ENCODE data around the gene ITPK1. TPM values are rescaled to one million over a fixed set of nuclear protein-coding genes. Genes with fewer than 3 reads are reported as not detected.

Gene ITPK1
- total RNA-seq, 1 donor from 2014 or later = 30.5 TPM

GRCh38 chr14:93035917-93036651, 79.6 kb downstream of the ITPK1 start:
- H3K4me3 Mint-ChIP-seq = no peak overlapping the region
- no peak overlapping the region for H3K27ac Mint-ChIP-seq
- no peaks in the 10 kb centered on the region for H3K9me3 Mint-ChIP-seq
- H3K4me1 Mint-ChIP-seq = peaks cover 22% of the 10 kb centered on the region
- no peak for TF ChIP-seq CTCF (IDR thresholded peaks at IDR 0.05; ENCODE audit: unreplicated experiment)
- no peak for DNase-seq (ENCODE audit: low spot score in 2 of 2, unreplicated experiment in 2 of 2)
- H3K36me3 Mint-ChIP-seq = no peaks in the 10 kb centered on the region
- H3K27me3 Mint-ChIP-seq (ENCODE audit: low read depth) = no peaks in the 10 kb centered on the region

- no peaks in the 10 kb centered on the region for H3K9me3 Mint-ChIP-seq
- H3K4me3 Mint-ChIP-seq = no peak overlapping the region
- H3K4me1 Mint-ChIP-seq = peaks cover 22% of the 10 kb centered on the region
- H3K27ac Mint-ChIP-seq = no peak overlapping the region
- TF ChIP-seq CTCF (IDR thresholded peaks at IDR 0.05; ENCODE audit: unreplicated experiment) = no peak
- DNase-seq (ENCODE audit: low spot score in 2 of 2, unreplicated experiment in 2 of 2) = no peak
- no peaks in the 10 kb centered on the region for H3K27me3 Mint-ChIP-seq (ENCODE audit: low read depth)
- no peaks in the 10 kb centered on the region for H3K36me3 Mint-ChIP-seq
These were observed 80.2 kb downstream of the ITPK1 start for GRCh38 chr14:93035585-93035916.

- Mint-ChIP-seq H3K27ac (no peak overlapping the region), H3K4me3 (no peak overlapping the region), H3K4me1 (peaks cover 22% of the 10 kb centered on the region), H3K36me3 (no peaks in the 10 kb centered on the region), H3K9me3 (no peaks in the 10 kb centered on the region), H3K27me3 (ENCODE audit: low read depth) (no peaks in the 10 kb centered on the region)
- no peak for TF ChIP-seq CTCF (IDR thresholded peaks at IDR 0.05; ENCODE audit: unreplicated experiment)
- DNase-seq (ENCODE audit: low spot score in 2 of 2, unreplicated experiment in 2 of 2) = no peak
These were observed 81.1 kb downstream of the ITPK1 start for GRCh38 chr14:93034671-93034994.

- TF ChIP-seq CTCF (IDR thresholded peaks at IDR 0.05; ENCODE audit: unreplicated experiment) = no peak
- Mint-ChIP-seq H3K9me3 (no peaks in the 10 kb centered on the region), H3K4me3 (no peak overlapping the region), H3K36me3 (no peaks in the 10 kb centered on the region), H3K4me1 (peaks cover 22% of the 10 kb centered on the region), H3K27ac (no peak overlapping the region), H3K27me3 (ENCODE audit: low read depth) (no peaks in the 10 kb centered on the region)
- no peak for DNase-seq (ENCODE audit: low spot score in 2 of 2, unreplicated experiment in 2 of 2)
These were observed 81.6 kb downstream of the ITPK1 start for GRCh38 chr14:93033983-93034670.

DNA sequence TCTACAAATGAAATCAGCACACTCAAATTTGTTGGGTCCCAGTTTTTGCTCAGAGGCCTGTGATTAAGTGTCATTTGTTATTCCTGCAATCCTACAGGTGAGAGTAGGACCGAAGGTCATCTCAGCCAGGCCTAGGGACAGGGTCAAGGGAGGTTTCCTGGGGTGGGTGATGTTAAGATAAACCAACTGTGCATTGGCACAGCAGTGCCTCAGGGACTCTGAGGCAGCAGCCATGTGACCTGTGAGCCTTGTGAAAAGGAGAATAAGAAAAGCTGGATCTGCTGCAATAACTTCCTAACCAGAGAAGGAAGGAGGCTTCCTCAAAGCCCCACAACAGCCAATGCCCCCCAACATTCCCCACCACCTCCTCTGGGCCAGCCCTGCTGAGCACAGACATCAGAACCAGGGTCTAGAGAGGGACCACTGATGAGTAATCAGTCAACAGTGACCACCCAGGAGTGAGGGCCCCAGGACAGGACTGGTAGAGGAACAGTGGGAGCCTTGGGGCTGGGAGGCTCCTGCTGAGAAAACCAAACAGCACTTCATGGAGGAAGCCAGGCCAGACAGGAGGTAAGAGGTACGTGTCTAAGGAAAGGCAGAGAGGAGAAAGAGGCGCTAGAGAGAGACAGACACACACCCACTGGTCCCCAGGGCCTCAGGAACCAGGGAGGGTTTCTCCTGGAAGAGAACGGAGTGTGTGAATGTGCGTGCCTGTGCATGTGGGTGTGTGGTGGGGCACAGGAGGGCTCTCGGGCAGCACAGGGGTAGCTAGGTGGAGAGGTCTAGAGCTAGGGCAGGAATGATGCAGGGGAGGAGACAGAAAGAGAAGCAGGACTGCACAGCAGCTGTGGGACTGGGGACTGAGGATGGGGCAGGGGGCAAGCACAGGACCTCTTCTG, 82.4 kb downstream of the ITPK1 start:
- H3K27ac Mint-ChIP-seq = no peak overlapping the region
- peaks cover 22% of the 10 kb centered on the region for H3K4me1 Mint-ChIP-seq
- no peak for TF ChIP-seq CTCF (IDR thresholded peaks at IDR 0.05; ENCODE audit: unreplicated experiment)
- H3K27me3 Mint-ChIP-seq (ENCODE audit: low read depth) = no peaks in the 10 kb centered on the region
- no peak for DNase-seq (ENCODE audit: low spot score in 2 of 2, unreplicated experiment in 2 of 2)
- H3K36me3 Mint-ChIP-seq = no peaks in the 10 kb centered on the region
- no peaks in the 10 kb centered on the region for H3K9me3 Mint-ChIP-seq
- no peak overlapping the region for H3K4me3 Mint-ChIP-seq

Measured in mesothelial cell of epicardium (in vitro differentiated cells).